ENCODE measurements around the gene ALDH3B2. TPM values are rescaled to one million over a fixed set of nuclear protein-coding genes. Genes with fewer than 3 reads are reported as not detected.

ALDH3B2 gene
- total and polyA plus RNA-seq, 2 experiments from 2014 or later: not detected

GRCh38 chr11:67666303-67666645, 8.1 kb downstream of the ALDH3B2 start (continued):
- TF ChIP-seq ZNF462 (CRISPR knock-in tag; IDR thresholded peaks at IDR 0.05) (no peak), CTCF (conservative IDR thresholded peaks at IDR 0.05; ENCODE audit: low read depth in 2 of 2) (no peak), ETS1 (IDR thresholded peaks at IDR 0.05) (no peak), EZH2phosphoT487 (IDR thresholded peaks at IDR 0.05; ENCODE audit: unreplicated experiment) (no peak), CREB1 (CRISPR knock-in tag; IDR thresholded peaks at IDR 0.05; ENCODE audit: low read depth) (no peak)
